NT2/D1 (cell line): Measurements from ENCODE around the gene EML6.
"Not testable (repeated sequence)": the region's sequence is repeated elsewhere in the genome, so short reads cannot be mapped to it uniquely, and the experiment has no call there.

ENCODE experiments used
- DNase-seq: peaks from one replicate; pipeline ENCODE4 v3.0.0-alpha.2; 2011; ENCODE audit warnings: low read depth, low spot score
- H3K27me3 ChIP-seq: 2 replicates; pipeline ENCODE4 v1.6.0; 2011; ENCODE audit warnings: mild to moderate bottlenecking; ENCODE audit not compliant: insufficient read length, insufficient read depth
- H3K36me3 ChIP-seq: 2 replicates; pipeline ENCODE4 v1.6.1; 2011; ENCODE audit warnings: mild to moderate bottlenecking, low read length, mixed read lengths; ENCODE audit not compliant: insufficient read depth, insufficient read length
- H3K4me1 ChIP-seq: 2 replicates; pipeline ENCODE4 v1.5.1; 2011; ENCODE audit not compliant: insufficient read depth, insufficient read length
- H3K4me3 ChIP-seq: 2 replicates; pipeline ENCODE4 v1.5.1; 2011; ENCODE audit warnings: low read depth; ENCODE audit not compliant: insufficient read length
- H3K9ac ChIP-seq: 2 replicates; pipeline ENCODE4 v1.6.0; 2011; ENCODE audit warnings: low read depth; ENCODE audit not compliant: insufficient read length
- H3K9me3 ChIP-seq: 2 replicates; pipeline ENCODE4 v1.5.1; 2011; ENCODE audit warnings: mild to moderate bottlenecking, low read length; ENCODE audit not compliant: insufficient read depth
- SUZ12 ChIP-seq: IDR thresholded peaks from 2 replicates; pipeline ENCODE4 v1.6.1; 2011; ENCODE audit not compliant: insufficient read length, insufficient read depth; ENCODE audit errors: extremely low read depth
- YY1 ChIP-seq: IDR thresholded peaks from 2 replicates; pipeline ENCODE4 v1.6.1; 2011; ENCODE audit not compliant: insufficient read length, insufficient read depth
- ZNF274 ChIP-seq: IDR thresholded peaks from 2 replicates; pipeline ENCODE4 v1.6.1; 2011; ENCODE audit warnings: mild to moderate bottlenecking, low read depth, low read length

The EML6 gene

DNA sequence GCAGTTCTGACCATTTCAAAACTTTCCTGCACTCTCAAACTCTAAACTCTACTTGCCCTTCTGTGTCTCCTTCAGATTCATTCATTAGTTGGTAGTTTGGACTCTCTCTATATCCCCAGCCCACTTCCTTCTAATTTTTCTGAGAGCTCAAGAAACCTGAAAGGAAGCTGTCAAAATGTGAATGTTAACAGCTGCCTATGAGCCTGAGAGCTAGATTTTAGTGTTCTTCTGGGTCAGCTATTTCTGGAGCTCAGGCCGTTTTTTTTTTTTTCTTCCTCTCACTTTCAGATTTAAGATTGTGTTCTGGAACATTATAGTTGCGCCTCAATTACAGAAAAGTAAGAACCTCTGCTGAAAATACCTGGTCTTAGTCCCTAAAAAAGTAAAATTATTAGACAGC lies 253.7 kb downstream of the EML6 start:
- DNase-seq = no peak
- peaks cover 59% of the 10 kb centered on the region for H3K36me3 ChIP-seq
- no peak overlapping the region for H3K4me3 ChIP-seq
- no peaks in the 10 kb centered on the region for H3K9me3 ChIP-seq
- TF ChIP-seq ZNF274 (no peak), YY1 (no peak), SUZ12 (no peak)
- no peak overlapping the region for H3K9ac ChIP-seq
- H3K4me1 ChIP-seq = no peaks in the 10 kb centered on the region
- H3K27me3 ChIP-seq = no peaks in the 10 kb centered on the region

DNA sequence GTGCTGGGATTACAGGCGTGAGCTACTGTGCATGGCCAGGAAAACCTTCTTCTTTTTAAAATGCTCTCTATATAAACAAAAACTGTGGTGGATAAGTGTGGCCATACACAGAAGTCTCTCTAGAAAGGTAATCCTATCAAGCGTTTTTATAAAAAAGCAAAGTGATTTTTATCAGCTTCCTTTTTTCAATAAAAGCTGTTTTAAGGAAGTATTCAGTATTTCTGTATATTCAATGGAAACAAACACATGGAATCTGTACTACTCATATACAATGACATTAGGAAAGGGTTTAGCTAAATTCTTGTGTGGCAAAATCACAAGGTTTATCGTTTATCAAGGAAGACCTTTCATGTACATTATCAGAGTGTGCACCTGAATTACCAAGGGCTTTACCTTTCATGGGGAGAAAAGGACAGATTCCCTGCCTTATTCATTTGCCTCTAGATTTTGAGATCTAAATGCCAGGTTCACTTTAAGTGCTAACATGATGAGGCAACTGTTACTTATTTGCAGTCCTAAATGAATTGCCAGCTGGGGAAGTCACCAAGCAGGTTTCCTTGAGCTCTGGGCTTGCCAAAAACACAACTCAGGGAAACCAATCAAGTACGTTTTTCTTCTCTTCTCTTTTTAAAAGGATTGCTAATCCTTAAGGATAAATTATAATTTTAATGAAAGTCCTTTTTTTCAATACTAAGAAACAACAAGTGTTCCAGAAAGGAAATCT lies 256.0 kb downstream of the EML6 start:
- Histone ChIP-seq H3K27me3 (no peaks in the 10 kb centered on the region), H3K4me1 (no peaks in the 10 kb centered on the region), H3K4me3 (no peak overlapping the region), H3K9ac (no peak overlapping the region), H3K9me3 (no peaks in the 10 kb centered on the region), H3K36me3 (peaks cover 55% of the 10 kb centered on the region)
- TF ChIP-seq YY1 (no peak), ZNF274 (no peak), SUZ12 (no peak)
- DNase-seq = no peak

DNA sequence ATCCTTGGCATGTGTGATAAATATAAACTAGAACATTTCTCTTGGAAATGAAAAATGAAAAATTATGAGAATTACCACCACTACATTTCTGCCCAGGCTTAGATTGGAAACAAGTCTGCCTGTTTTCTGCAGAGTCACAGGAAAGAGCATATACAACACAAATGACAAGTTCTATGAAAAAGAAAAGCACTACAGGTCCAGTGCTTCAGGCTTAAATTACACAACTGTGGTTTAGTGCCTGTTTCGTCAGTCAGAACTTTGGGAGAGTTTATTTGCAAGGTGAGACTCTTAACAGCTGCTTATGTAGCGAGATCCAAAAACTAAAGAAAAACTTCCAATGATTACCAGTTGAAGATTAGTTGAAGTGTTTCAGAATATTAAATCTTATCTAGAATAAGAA lies 257.9 kb downstream of the EML6 start:
- Histone ChIP-seq H3K4me3 (no peak overlapping the region), H3K9me3 (no peaks in the 10 kb centered on the region), H3K4me1 (no peaks in the 10 kb centered on the region), H3K36me3 (peaks cover 48% of the 10 kb centered on the region), H3K27me3 (no peaks in the 10 kb centered on the region), H3K9ac (no peak overlapping the region)
- no peak for TF ChIP-seq YY1
- TF ChIP-seq ZNF274 = no peak
- no peak for TF ChIP-seq SUZ12
- no peak for DNase-seq

DNA sequence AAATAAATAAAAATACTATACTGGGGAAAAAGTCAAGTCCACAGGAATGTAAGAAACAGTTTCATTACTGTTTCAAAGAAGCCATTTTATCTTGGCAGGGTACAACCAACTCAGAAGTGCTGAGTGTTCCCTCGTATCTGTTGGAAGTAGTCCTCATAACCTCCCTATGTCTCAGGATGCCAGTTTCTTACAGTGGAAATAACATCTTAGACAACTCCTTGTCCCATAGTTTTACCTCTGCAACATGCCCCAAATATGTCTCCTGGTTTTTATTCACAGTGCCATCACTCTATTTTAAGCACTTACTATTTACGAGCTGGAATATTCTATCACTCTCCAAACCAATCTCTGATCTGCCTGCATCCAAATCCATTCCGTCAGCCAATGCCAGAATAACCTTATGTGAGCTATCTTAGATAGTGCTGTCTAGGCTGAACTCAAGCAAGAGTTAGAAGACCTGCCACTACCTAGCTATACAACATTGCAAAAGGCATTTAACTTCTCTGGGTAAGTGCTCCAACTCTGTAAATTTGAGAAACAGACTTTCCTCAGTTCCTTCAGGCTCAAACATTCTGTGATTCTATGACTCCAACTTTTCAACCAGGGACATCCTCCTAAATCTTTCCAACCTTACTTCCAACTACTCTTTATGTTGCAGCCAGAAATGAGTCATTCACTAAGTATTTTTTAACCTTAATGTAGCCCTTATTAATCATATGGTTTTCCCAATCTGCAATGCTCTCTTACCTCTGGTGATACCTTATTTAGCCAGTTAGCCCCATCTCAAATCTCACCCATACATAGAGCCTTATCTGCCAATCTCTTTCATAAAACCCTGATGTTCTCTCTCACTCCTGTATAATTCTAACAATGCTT lies 260.1 kb downstream of the EML6 start:
- Histone ChIP-seq H3K9me3 (no peaks in the 10 kb centered on the region), H3K4me3 (no peak overlapping the region), H3K4me1 (no peaks in the 10 kb centered on the region), H3K9ac (no peak overlapping the region), H3K36me3 (peaks cover 54% of the 10 kb centered on the region), H3K27me3 (no peaks in the 10 kb centered on the region)
- TF ChIP-seq YY1 = no peak
- no peak for DNase-seq

DNA sequence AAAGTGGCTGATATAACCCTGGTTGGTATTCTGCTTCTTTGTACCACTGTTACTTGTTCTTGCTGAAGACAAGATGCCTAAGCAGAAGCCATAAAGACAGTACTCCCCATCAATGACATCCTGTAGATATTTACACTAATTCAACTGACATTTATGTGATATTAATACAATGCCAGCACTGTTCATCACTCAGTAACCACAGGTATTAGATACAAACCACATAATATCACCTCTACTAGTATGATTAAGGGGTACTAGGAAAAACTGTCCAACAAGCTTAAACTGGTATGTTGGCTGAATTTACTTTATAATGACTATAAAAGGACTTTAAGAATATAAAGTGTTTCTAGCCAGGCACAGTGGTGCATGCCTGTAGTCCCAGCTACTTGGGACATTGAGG lies 261.0 kb downstream of the EML6 start:
- no peaks in the 10 kb centered on the region for H3K9me3 ChIP-seq
- H3K36me3 ChIP-seq = peaks cover 53% of the 10 kb centered on the region
- no peaks in the 10 kb centered on the region for H3K27me3 ChIP-seq
- no peak overlapping the region for H3K4me3 ChIP-seq
- H3K4me1 ChIP-seq = no peaks in the 10 kb centered on the region
- TF ChIP-seq YY1 = no peak
- TF ChIP-seq ZNF274 = no peak
- no peak for TF ChIP-seq SUZ12
- no peak overlapping the region for H3K9ac ChIP-seq
- DNase-seq = no peak

DNA sequence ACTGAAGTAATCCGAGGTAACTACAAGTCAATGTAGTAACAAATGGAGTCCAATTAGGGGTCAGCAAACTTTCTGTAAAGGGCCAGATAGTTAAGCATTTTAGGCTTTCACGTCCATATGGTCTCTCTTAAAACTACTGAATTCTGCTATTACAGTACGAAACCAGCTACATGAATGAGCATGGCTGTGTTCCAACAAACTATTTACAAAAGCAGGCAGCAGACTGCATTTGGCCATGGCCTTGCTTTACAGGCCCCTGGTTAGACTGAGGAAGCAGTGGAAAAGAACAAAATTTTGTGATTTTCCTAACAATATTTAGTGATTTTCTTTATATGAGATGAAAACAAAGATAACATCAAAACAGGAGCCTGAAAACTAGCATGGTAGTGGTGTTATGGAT lies 262.8 kb downstream of the EML6 start:
- H3K36me3 ChIP-seq = peaks cover 37% of the 10 kb centered on the region
- no peak for DNase-seq
- TF ChIP-seq ZNF274 (no peak), YY1 (no peak), SUZ12 (no peak)

DNA sequence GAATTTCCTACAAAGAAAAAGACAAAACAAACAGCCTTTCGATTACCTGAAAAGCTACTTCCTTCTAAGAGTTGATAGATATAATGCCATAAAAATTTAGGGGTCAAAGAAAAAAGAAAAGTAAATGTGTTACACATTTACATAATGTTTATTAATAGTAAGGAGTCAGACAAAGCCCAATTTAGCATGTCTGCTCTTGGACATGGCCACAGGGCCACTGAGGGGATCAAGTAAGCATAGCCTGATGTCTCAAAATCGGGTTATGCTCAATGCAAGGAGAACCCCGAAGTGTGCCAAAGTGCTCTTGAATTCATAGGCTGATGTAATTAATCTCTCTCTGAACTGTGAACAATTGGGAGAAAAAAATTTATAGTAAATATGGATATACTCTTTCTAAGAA lies 265.1 kb downstream of the EML6 start:
- Histone ChIP-seq H3K36me3 (peaks cover 23% of the 10 kb centered on the region), H3K9ac (no peak overlapping the region), H3K4me3 (no peak overlapping the region), H3K27me3 (no peaks in the 10 kb centered on the region), H3K9me3 (no peaks in the 10 kb centered on the region), H3K4me1 (no peaks in the 10 kb centered on the region)
- TF ChIP-seq SUZ12 (no peak), ZNF274 (no peak), YY1 (no peak)
- DNase-seq = no peak

More for the DNA sequence above, 262.8 kb downstream of the EML6 start:
- no peaks in the 10 kb centered on the region for H3K9me3 ChIP-seq
- no peaks in the 10 kb centered on the region for H3K27me3 ChIP-seq
- H3K4me3 ChIP-seq = no peak overlapping the region
- H3K9ac ChIP-seq = no peak overlapping the region
- H3K4me1 ChIP-seq = no peaks in the 10 kb centered on the region

DNA sequence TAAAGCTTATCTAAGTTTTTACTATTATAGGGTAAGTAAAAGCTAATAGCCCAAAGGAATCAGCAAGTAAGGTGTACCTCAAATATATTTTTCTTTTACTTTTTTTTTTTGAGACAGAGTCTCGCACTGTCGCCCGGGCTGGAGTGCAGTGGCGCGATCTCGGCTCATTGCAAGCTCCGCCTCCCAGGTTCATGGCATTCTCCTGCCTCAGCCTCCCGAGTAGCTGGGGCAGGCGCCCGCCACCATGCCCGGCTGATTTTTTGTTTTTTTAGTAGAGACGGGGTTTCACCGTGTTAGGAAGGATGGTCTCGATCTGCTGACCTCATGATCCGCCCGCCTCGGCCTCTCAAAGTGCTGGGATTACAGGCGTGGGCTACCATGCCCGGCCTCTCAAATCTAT lies 267.2 kb downstream of the EML6 start:
- not testable (repeated sequence) for H3K9me3 ChIP-seq, DNase-seq, H3K9ac ChIP-seq, H3K4me3 ChIP-seq, H3K27me3 ChIP-seq, H3K4me1 ChIP-seq
- peaks cover 19% of the 10 kb centered on the region for H3K36me3 ChIP-seq
